NCI-H146 (cell line): ENCODE measurements around the gene RANBP10.
"Not testable (repeated sequence)": the region's sequence is repeated elsewhere in the genome, so short reads cannot be mapped to it uniquely, and the experiment has no call there.

ENCODE experiments used
- DNase-seq: peaks from one replicate; lab custom pipeline; 2025; lab: John Stamatoyannopoulos, UW

The RANBP10 gene

DNA sequence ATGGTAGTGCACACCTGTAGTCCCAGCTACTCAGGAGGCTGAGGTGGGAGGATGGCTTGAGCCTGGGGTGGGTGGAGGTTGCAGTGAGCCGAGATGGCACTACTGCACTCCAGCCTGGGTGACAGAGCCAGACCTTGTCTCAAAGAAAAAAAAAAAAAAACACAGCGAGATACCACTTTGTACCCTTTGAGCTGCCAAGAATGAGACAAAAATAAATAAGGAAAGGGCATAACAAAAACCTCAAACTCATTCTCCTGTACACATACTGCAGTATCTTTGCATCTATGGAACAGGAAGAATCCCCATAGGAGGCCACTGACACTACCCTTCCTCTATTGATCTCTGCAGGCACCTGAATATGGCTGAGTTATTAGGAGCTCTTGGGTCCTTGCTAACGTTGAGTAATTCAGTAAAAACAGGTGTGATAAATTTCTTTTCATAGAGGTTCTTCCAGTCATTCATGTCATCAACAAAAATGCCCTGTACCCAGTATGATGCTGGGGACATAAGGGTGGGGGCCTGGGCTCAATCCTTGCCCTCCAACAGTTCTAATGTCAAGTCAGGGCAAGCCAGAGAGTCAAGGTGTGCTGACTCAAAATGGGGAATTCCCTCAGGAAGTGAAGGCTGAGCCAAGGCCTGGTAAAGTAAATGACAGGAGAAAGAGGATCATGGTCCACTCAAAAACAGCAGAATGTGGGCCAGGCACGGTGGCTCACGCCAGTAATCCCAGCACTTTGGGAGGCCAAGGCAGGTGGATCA lies 26.9 kb downstream of the RANBP10 start:
- no peak for DNase-seq

DNA sequence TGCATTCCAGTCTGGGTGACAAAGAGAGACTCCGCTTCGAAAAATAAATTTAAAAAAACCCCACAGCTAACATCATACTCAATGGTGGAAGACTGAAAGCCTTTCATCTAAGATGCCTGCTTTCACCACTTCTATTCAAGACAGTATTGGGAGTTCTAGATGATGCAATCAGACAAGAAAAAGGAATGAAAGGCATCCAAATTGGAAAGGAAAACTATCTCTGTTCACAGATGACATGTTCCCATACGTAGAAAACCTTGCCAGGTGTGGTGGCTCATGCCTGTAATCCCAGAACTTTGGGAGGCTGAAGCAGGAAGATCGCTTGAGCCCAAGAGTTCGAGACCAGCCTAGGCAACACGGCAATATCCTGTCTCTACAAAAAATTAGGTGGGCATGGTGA lies 31.1 kb downstream of the RANBP10 start:
- DNase-seq = no peak

DNA sequence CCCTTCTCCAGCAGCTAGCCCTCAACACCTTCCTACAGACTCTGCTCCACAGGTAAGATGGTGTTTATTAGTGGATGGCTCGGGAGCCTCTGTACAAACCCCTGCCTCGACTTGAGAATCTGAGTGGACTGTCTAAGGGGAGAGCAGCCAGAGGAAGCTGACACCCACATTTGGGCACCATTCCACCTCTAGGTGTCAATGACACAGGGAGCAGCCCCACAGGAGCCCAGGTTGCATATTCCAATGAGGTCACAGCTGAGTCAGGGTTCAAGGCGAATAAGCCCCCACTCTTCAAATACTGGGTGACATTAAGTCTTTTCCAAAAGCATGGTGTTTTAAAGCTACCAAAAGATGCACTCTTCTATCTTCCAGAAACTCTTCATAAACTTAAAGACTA lies 31.9 kb downstream of the RANBP10 start:
- no peak for DNase-seq

DNA sequence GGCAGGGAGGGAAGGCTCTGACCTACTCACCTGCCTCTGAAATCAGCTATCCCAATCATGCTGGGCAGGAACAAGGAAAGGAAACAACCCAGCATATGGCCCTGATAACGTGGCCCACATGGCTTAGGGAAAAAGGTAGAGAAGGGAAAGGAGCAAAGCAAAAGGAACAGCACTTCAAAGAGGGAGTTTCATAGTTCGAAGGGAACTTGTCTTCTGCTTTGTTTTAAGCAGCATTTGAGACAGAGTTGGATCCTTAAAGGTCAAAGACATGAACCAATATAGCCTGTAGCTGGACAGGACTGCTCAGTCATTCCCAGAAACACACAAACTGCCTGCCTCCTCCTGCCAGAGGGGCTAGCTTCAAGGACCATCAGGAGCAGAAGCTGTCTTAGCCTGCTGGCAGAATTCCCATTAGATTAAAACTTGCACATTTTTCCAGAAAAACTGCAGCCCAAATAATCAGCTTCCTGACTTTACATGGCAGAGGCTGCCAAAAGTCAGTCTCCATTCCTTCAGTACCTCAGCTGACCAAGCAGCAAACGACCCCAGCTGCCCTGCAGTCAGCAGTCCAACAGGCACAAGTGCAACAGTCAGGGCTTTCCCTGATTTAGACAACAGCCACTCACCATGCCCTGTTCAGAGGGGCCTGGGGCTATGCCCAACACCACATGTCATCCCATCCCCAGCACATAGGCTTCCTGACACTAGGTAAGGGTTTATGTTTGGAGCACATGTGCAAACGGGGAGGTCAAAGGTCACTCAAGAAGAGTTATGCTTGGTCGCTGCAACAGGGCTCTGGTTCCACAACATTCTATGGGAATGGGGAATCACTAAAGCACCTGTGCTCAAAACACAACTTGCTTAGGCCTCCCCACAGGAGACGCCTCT lies 32.5 kb downstream of the RANBP10 start:
- no peak for DNase-seq

DNA sequence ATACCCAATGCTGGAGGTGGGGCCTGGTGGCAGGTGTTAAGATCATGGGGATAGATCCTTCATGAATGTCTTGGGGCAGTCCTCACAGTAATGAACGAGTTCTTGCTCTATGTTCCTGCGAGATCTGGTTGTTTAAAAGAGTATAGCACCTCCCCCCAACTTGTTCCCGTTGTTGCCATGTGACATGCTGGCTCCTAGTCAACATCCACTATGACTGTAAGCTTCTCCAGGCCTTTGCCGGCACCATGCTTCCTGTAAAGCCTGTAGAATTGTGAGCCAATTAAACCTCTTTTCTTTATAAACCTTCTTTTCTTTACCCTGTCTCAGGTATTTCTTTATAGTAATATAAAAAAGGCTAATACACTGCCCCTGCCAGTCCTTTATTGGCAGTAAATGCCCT lies 33.3 kb downstream of the RANBP10 start:
- no peak for DNase-seq

DNA sequence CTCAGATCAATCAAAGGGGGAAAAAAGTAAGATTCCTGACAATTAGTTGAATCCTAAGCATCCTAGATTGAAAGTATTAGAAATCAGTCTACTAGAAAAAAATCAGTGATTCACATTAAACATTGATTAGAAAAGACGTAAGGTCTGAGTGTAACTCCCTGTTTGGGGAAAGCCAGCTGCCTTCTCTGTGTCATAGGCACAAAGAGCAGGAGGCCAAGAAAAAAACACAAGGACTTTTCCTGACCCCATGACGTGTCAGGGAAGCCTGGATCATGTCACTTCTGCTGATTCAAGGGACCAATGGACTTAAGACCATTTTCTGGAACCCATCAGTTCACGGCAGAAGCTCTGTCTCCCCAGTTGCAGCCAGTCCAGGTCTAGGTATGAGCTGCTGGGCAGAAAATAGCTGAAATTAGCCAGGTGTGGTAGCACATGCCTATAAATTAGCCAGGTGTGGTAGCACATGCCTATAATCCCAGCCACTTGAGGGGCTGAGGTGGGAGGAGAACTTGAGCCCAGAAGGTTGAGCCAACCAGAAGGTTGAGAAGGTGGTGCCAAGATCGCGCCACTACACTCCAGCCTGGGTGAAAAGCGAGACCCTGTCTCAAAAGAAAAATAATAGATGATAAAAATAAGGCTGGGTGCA lies 35.9 kb downstream of the RANBP10 start:
- DNase-seq = no peak

DNA sequence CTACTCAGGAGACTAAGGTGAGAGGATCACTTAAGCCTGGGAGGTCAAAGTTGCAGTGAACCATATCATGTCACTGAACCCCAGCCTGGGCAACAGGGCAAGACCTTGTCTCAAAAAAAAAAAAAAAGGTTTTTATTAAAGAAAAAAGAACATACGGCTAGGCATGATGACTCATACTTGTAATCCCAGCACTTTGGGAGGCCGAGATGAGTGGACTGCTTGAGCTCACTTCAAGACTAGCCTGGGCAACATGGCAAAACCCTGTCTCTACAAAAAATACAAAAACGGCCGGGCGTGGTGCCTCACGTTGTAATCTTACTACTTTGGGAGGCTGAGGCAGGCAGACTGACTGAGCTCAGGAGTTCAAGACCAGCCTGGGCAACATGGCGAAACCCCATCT lies 38.4 kb downstream of the RANBP10 start:
- DNase-seq = no peak

DNA sequence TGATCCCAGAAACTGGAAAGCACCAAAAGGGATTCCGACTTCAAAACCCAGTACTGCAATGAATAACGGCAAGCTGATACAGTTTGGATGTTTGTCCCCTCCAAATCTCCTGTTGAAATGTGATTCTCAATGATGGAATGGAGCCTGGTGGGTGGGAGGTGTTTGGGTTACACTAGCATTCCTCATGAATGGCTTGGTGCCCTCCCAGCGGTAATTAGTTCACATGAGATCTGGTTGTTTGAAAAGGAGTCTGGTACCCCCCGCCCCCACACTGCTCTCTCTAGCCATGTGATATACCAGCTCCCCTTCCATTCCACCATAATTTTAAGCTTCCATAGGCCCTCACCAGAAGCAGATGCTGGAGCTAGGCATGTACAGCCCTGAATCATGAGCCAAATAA lies 40.1 kb downstream of the RANBP10 start:
- DNase-seq = no peak

DNA sequence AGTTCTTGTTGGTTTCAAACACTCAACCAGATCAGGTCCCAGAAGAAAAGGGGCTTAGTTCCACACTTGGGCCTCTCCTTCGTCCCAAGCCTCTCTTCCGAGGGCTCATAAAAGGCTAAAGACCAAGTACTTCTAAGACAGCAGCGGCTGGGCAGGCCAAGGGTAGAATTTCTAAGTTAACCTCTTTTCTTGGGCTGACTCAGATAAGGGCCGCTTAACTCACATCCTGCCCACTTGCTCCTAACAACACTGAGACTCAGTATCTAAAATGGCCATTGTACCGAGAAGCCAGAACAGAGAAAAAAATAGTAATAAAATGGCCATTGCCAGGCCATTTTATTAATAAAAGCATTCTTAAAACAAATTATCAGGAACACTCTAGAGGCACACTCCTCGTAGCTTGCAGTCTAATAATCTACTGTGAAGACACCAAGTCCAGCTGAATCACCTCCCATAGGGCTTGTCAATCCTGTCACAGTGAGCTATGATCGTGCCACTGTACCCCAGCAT lies 42.1 kb downstream of the RANBP10 start:
- no peak for DNase-seq

DNA sequence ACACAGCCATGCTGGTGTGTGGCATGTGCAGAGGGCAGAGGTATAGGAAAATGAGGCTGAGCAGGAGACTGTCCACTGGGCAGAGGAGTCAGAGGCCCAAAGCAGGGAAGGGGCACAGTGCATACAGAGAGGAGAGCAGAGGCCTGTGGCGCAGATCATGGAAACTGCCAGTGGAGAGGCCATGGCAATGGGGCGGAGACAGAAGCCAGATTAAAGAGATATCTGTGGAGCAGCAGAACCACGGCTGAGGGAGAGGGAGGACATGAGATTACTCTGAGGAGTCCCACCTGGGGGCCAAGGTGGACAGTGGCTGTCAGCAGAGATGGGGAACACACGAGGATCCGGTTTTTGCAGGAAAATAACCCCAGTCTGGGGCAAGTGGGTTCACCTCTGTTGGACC lies 43.3 kb downstream of the RANBP10 start:
- DNase-seq = no peak

DNA sequence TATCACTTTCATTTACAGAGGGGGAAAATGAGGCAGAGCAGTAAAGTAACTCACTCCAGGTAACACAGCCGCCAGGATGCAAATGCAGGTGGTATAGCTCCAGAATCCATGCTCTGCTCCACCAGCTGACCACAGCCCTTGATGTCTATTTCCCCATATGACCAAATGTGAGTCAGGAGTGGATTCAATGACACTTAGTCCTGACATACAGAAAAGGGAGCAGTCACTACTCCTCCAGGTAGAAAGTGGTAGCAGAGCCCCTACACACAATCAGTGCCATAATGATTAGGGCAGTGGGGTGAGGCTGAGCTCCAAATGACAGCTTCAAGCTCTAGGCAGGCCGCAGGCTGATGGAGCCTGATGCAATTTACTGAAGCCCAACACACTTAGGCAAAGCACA lies 44.0 kb downstream of the RANBP10 start:
- DNase-seq = no peak

DNA sequence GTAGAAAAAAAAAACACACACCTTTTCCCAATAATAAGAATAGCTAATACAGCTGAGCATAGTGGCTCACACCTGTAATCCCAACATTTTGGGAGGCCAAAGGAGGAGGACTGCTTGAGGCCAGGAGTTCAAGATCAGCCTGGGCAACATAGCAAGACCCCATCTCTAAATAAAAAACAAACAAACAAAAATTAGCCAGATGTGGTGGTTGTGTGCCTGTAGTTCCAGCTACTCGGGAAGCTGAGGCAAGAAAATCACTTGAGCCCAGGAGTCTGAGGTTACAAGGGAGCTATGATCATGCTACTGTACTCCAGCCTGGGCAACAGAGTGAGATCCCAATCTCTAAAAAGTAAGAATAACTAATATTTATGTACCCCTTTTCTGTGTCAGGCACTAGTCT lies 44.4 kb downstream of the RANBP10 start:
- DNase-seq = no peak

DNA sequence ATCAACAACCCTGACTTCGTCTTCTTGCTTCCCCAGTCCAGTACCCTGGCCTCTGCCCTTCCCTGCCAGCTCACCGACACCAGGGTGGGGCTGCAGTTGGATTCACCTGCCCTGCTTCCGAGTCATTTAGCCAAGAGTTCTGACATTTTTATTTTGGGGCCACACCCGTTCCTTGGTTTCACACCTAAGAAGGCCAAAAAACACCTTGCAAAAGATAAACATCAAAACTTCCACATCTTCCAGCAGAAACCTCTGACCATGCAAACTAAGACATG lies 45.5 kb downstream of the RANBP10 start:
- DNase-seq = no peak

DNA sequence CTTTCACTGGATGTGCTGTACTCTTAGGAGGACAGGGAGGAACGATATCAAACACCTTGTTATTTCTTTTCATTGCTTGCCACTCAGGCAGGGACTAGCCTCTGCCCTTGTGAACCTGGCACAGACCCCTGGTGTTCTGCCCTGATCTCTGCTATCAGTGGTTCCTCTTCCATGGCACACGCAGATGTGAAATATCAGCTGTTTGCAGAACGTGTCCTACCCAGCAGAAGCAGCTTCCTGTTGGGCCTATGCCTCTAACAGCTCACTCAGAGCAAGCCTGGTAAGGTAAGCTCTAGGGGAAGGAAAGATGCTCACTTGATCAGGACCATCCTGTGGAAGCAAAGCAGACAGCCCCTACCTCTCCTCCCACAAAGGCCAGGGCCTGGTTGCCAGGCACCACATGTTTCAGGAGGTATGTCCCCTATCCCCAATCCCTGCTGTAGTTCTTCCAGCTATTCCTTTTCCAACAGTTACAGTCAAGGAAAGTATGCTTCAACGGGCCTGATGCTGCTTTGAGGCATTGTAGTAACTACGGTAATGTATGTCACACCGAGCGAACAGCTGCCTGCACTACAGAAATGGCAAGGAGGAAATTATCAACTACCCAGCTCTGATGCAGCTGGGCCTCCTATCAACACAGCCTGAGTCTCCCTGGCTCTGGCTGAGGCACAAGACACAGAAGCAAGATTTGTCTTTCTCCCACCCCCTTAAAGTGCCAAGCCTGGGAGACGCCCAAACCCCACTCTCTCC lies 46.0 kb downstream of the RANBP10 start:
- DNase-seq = no peak

DNA sequence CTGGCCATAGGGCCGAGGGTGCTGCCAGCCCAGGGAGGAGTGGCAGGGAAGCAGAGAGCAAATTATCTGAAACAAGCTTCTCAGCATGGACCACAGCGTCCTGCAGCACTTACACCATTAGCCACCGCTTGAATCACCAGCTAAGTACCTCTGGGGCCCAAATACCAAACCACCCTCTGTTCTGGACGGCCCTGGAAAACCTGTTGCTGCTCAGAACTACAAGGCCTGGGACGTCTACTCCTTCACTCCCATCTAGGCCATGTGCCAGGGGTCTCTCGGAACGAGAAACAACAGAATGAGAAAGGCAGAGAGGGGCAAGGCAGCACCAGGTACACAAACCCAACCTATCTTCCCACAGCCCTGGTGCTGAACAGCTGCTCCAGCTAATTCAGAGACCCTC lies 47.4 kb downstream of the RANBP10 start:
- no peak for DNase-seq

DNA sequence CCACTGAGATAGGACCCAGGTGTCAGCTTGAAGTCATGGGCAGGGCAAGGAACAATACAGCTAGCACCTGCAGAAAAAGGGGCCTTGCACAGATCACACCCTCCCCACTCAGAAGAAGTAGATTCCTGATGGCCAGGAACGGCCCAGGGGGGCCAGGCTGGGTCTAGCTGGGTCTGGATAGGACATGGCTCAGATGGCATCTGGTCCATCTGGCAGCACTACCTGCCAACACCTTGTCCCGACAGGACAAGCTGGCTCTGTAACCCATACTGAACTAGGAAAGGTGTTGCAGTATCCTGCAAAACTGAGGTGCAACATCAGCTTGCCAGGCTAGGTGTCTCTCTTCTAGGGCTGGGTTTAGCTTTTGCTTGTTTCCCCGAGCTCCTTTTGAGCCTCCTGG lies 48.4 kb downstream of the RANBP10 start:
- no peak for DNase-seq

DNA sequence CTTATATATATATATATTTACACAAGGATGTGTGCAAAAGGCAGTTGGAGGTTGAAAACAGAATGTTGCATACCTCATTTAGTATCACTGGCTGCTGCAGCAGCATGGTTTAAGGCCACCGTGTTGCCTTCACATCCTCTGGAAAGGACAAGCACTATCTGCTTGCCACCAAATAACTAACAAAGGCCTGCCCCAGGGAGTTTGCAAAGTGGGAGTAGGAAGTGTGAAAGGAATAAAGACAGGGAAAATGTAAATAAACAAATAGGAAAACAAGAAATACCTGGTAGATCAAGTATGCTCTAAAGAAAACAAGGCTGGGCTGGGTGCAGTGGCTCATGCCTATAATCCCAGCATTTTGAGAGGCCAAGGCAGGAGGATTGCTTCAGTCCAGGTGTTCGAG lies 53.7 kb downstream of the RANBP10 start:
- no peak for DNase-seq

DNA sequence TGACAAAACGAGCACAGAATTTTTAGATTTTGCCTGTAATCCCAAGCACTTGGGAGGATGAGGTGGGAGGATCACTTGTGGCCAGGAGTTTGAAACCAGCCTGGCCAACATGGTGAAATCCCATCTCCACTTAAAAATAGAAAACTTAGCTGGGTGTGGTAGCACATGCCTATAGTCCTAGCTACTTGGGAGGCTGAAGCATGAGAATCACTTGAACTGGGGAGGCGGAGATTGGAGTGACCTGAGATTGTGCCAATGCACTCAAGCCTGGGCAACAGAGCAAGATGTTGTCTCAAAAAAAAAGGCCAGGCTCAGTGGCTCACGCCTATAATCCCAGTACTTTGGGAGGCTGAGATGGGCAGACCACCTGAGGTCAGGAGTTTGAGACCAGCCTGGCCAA lies 55.0 kb downstream of the RANBP10 start:
- not testable (repeated sequence) for DNase-seq

DNA sequence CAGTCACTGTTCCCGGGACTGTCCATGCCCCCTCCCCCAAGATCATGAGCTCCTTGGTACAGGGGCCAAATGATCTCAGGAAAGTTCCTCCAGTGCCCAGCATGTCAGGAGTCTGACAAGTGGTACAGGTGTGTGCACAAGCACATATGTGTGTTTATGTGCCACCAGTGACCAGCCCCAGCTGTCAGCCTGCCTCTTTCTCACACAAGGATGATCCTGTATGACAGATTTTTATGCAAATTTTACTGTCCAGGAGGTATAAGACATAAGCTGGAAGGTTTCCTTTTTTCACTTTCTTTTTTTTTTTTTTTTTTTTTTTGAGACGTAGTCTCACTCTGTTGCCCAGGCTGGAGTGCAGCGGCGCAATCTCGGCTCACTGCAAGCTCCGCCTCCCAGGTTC lies 55.9 kb downstream of the RANBP10 start:
- no peak for DNase-seq

DNA sequence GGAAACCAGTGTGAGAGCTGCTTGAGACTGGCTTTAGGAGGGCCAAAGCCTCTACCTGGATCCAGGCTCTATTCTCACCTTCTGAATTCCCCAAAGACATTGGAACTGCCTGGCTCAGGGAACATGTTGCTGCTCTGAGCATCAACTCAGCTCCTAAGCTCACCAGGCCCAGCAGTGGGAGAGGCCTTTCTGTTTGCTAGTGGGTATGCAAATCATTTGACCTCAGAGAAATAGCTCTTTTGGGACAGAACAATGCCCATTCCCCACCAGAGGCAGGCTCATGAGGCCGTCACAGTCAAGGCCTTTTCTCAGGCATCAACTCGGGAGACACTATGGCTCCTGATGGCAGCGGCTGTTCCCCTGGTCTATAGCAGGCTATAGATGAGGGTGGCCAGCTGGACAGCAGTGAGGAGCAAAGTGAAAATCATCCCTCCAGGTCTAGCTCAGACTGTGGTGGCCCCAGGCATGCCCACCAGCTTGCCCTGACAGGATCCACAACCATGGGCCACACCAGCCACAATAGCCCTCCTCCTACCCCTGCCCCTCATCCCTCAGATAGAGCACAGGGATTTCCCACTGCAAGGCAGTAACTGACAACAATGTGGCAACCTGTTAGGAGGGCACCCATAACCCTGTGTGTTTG lies 56.8 kb downstream of the RANBP10 start:
- DNase-seq = no peak

DNA sequence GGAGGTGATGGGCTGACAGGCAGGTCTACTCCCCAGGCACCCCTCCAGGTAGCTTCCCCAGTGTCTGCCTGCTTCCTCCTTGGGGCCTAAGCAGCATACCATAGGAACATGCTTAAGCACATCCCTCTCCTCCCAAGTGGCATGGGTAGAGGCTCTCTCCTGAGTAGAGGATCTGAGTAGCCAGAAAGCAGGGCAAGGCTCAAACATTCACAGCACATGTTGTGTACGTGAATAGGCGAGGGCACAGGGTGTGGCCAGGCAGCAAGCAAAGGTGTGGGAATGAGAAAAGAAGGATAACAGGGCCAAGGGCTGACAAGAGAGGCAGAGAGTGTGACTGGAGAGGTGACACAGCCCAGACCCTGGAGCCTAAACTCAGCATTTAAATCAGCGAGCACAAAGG lies 57.5 kb downstream of the RANBP10 start:
- no peak for DNase-seq

DNA sequence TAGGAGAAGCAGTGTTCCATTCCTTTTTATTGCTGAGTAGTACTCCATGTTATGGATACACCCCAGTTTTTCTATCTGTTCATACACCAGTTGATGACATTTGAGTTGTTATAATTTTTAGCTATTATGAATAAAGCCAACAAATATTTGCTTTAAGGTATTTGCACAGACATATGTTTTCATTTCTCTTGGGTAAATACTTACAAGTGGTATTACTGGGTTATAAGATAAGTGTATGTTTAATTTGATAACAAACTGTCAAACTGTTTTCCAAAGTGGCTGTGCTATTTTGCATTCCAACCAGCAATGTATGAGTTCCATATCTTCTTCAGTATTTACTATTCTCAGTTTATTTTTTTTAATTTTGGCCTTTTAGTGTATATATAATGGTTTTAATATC lies 59.5 kb downstream of the RANBP10 start:
- no peak for DNase-seq
